HG03558 (cell line): Measurements from ENCODE around the gene COL15A1.

Experiments
- ATAC-seq: cut with Tn5 transposase; IDR thresholded peaks from one replicate; pipeline ENCODE4 v1.9.1; 2021; ENCODE audit warnings: moderate number of reproducible peaks; ENCODE audit not compliant: unreplicated experiment; ENCODE audit errors: extremely low read depth

COL15A1 gene

GRCh38 chr9:98942906-98943681, 613 bp upstream of the COL15A1 start:
- ATAC-seq, result no peak

- no peak for ATAC-seq
These were observed 488 bp downstream of the COL15A1 start for GRCh38 chr9:98944057-98944733.

GRCh38 chr9:98944734-98945074, 997 bp downstream of the COL15A1 start:
- no peak for ATAC-seq

- no peak for ATAC-seq
These were observed 5.9 kb downstream of the COL15A1 start for GRCh38 chr9:98949565-98949964.

DNA sequence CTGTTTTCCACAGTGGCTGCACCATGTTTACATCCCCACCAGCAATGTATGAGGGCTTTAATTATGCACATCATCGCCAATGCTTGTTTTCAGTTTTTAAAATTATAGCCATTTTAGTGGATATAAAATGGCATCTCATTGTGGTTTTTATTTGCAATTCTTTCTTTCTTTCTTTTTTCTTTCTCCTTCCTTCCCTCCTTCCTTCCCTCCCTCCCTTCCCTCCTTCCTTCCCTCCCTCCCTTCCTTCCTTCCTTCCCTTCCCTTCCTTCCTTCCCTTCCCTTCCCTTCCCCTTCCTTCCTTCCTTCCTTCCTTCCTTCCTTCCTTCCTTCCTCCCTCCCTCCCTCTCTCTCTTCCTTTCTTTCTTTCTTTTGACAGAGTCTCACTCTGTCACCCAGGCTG, 6.6 kb downstream of the COL15A1 start:
- ATAC-seq, result no peak

DNA sequence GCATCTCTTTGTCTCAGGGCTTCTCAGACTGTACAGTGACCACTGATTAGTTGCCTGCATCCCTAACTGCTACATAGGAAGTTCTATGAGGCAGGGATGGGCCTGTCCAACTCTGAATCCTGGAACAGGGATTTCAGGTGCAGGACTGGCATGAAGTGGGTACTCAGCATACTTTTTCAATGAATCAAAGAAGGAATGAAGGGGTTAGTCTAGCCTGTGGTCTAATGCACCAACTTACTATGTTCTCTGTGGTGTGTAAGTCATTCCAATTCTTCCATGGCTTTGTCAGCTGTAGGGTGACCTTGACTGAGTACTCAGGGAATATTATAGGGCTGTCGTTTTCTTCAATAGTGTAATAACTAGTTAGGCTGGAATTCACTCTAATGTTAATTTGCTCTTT, 8.3 kb downstream of the COL15A1 start:
- ATAC-seq, result no peak

GRCh38 chr9:98953581-98954243, 10.0 kb downstream of the COL15A1 start:
- ATAC-seq, result no peak

DNA sequence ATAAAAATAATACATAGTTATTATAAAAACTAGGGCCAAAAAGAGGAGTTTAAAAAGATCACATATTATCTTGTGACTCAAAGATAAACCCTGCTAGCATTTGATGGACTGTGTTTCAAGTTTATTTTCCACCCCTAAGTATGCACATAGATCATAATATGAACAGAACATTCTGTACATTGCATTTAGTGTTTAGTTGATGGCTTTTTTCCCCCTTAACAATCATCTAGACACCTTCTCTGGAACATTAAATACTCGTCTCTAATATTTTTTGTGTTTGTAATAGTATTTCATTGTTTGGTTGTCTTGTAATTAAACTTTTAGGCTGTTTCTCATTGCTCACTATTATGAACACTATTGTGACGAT, 10.5 kb downstream of the COL15A1 start:
- ATAC-seq, result no peak

GRCh38 chr9:98955259-98955658, 11.6 kb downstream of the COL15A1 start:
- ATAC-seq, result no peak

DNA sequence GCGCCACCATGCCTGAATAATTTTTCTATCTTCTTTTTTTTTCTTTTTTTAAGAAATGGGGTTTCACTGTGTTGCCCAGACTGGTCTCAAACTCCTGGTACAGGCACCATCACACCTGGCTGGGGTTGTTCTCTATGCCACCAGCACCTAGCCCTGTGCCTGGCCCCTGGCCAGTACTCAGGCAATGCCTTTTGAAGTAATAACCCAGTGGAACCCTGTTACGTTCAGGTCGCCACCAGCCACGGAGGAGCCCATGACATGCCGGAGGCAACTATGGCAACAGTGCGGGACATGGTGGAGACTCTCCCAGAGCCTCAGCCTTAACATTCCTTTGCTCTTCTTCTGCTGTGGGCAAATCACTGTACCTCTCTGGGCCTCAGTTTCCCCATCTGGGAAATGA, 14.1 kb downstream of the COL15A1 start:
- no peak for ATAC-seq

GRCh38 chr9:98958271-98958984, 14.7 kb downstream of the COL15A1 start:
- ATAC-seq, result no peak

GRCh38 chr9:98960409-98960808, 16.7 kb downstream of the COL15A1 start:
- no peak for ATAC-seq

GRCh38 chr9:98961513-98962180, 17.9 kb downstream of the COL15A1 start:
- ATAC-seq, result no peak

DNA sequence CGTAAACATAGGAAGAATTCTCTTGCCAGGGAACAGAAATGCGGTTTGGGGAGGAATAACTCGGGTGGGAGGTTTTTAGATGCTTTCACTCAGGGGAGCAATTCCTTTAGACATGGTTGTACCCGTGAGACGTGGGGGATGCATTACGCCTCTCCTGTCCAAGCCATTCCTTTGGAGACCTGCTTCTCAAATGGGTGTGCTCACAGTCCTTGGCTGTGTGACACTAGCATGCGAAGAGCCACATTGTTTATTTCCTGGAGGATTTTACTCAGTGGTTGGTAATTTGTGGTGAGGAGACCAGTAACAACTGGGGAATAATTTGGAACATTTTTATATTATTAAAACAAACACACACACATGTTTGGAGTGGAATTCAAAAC, 18.5 kb downstream of the COL15A1 start:
- ATAC-seq, result no peak

GRCh38 chr9:98962861-98963260, 19.2 kb downstream of the COL15A1 start:
- ATAC-seq, result no peak

- no peak for ATAC-seq
These were observed 20.5 kb downstream of the COL15A1 start for GRCh38 chr9:98964201-98964600.

GRCh38 chr9:98964911-98965336, 21.2 kb downstream of the COL15A1 start:
- ATAC-seq, result no peak

- no peak for ATAC-seq
These were observed 23.0 kb downstream of the COL15A1 start for GRCh38 chr9:98966676-98967075.

DNA sequence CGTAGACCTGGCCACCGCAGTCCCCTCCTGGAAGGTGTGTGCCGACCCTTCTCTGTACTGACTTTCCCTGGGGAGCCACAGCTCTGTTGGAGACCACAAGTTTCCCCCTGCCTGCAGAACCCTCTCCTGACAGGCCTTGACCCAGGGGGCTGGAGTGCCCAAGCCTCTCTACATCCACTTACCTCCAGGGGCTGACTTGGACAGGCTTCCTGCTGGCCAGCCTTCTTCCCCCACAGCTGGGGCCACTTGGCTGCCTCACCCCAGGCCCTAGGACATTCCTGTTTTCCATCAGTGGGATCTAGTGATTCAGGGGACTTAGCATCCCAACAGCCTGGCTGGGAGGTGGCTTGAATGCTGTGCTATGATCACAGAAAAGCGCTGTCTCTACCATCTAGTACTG, 23.6 kb downstream of the COL15A1 start:
- no peak for ATAC-seq

DNA sequence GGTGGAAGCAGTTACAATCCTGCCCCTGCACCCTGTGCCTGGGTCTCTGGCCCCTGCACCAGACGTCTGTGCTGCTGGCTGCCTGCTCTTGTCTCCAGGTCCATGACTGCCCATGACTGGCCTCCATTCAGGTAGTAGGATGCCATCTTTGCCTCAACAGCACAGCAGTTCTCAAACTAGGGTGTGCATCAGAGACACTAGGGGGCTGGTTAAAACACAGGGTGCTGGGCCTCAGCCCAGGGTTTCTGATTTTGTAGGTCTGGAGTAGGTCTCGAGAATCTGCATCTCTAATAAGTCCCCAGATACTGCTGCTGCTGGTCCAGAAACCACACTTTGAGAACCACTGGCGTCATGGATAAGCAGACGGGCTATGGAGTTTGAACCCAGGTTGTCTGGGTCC, 24.0 kb downstream of the COL15A1 start:
- ATAC-seq, result no peak
